ENCODE measurements around the gene ALK.

ALK gene

GRCh38 chr2:29455200-29455860 is 466.1 kb downstream of the ALK start:
- DNase-seq (ENCODE audit: low read depth, low spot score): peak; percentile 25

GRCh38 chr2:29452036-29452435 is 469.4 kb downstream of the ALK start:
- no peak for DNase-seq (ENCODE audit: low read depth, low spot score)

- no peak for DNase-seq (ENCODE audit: low read depth, low spot score)
Measured at GRCh38 chr2:29450596-29451222, 470.7 kb downstream of the ALK start.

GRCh38 chr2:29449499-29449898 is 471.9 kb downstream of the ALK start:
- no peak for DNase-seq (ENCODE audit: low read depth, low spot score)

- no peak for DNase-seq (ENCODE audit: low read depth, low spot score)
Measured at GRCh38 chr2:29448096-29448688, 473.2 kb downstream of the ALK start.

GRCh38 chr2:29447513-29447912 is 473.9 kb downstream of the ALK start:
- no peak for DNase-seq (ENCODE audit: low read depth, low spot score)

- DNase-seq (ENCODE audit: low read depth, low spot score): no peak
Measured at GRCh38 chr2:29446847-29447246, 474.5 kb downstream of the ALK start.

GRCh38 chr2:29444150-29444549 is 477.2 kb downstream of the ALK start:
- DNase-seq (ENCODE audit: low read depth, low spot score): no peak

- DNase-seq (ENCODE audit: low read depth, low spot score): no peak
Measured at GRCh38 chr2:29443627-29444026, 477.8 kb downstream of the ALK start.

- no peak for DNase-seq (ENCODE audit: low read depth, low spot score)
Measured at GRCh38 chr2:29443151-29443550, 478.2 kb downstream of the ALK start.

GRCh38 chr2:29440921-29441623 is 480.3 kb downstream of the ALK start:
- DNase-seq (ENCODE audit: low read depth, low spot score): no peak

- no peak for DNase-seq (ENCODE audit: low read depth, low spot score)
Measured at GRCh38 chr2:29433920-29434319, 487.5 kb downstream of the ALK start.

- DNase-seq (ENCODE audit: low read depth, low spot score): no peak
Measured at GRCh38 chr2:29433128-29433527, 488.3 kb downstream of the ALK start.

- DNase-seq (ENCODE audit: low read depth, low spot score): no peak
Measured at GRCh38 chr2:29431485-29431884, 489.9 kb downstream of the ALK start.

GRCh38 chr2:29430382-29431112 is 490.8 kb downstream of the ALK start:
- no peak for DNase-seq (ENCODE audit: low read depth, low spot score)

- DNase-seq (ENCODE audit: low read depth, low spot score): no peak
Measured at GRCh38 chr2:29426354-29426753, 495.0 kb downstream of the ALK start.

- no peak for DNase-seq (ENCODE audit: low read depth, low spot score)
Measured at GRCh38 chr2:29425866-29426265, 495.5 kb downstream of the ALK start.

- peak; percentile 16 for DNase-seq (ENCODE audit: low read depth, low spot score)
Measured at GRCh38 chr2:29423061-29423666, 498.2 kb downstream of the ALK start.

- DNase-seq (ENCODE audit: low read depth, low spot score): no peak
Measured at GRCh38 chr2:29420999-29421782, 500.2 kb downstream of the ALK start.

GRCh38 chr2:29420464-29420863 is 500.9 kb downstream of the ALK start:
- DNase-seq (ENCODE audit: low read depth, low spot score): peak; percentile 29

GRCh38 chr2:29417630-29418029 is 503.8 kb downstream of the ALK start:
- no peak for DNase-seq (ENCODE audit: low read depth, low spot score)
